Activated T-cell treated with anti-CD3 and anti-CD28 coated beads, Interleukin-2, amount 50 U/mL, for 24 hours (primary cell): Measurements from ENCODE around the gene COL24A1.
"Not testable (repeated sequence)": the region's sequence is repeated elsewhere in the genome, so short reads cannot be mapped to it uniquely, and the experiment has no call there.

ENCODE experiments used
- DNase-seq: peaks from one replicate; pipeline ENCODE4 v3.0.0-alpha.2; 2020
- H3K27ac Mint-ChIP-seq: 2 replicates; pipeline ENCODE4 v1.8.0; 2020; ENCODE audit warnings: mild to moderate bottlenecking, mixed read lengths
- H3K27me3 Mint-ChIP-seq: 2 replicates; pipeline ENCODE4 v1.8.0; 2020; ENCODE audit warnings: mixed read lengths
- H3K36me3 Mint-ChIP-seq: 2 replicates; pipeline ENCODE4 v1.8.0; 2020; ENCODE audit warnings: low read depth, mixed read lengths
- H3K4me1 Mint-ChIP-seq: 2 replicates; pipeline ENCODE4 v1.8.0; 2020; ENCODE audit warnings: low read depth, mixed read lengths
- H3K4me3 Mint-ChIP-seq: 2 replicates; pipeline ENCODE4 v1.8.0; 2020; ENCODE audit warnings: mild to moderate bottlenecking, moderate library complexity, mixed read lengths
- H3K9me3 Mint-ChIP-seq: 2 replicates; pipeline ENCODE4 v1.8.0; 2020; ENCODE audit warnings: mixed read lengths

The COL24A1 gene

DNA sequence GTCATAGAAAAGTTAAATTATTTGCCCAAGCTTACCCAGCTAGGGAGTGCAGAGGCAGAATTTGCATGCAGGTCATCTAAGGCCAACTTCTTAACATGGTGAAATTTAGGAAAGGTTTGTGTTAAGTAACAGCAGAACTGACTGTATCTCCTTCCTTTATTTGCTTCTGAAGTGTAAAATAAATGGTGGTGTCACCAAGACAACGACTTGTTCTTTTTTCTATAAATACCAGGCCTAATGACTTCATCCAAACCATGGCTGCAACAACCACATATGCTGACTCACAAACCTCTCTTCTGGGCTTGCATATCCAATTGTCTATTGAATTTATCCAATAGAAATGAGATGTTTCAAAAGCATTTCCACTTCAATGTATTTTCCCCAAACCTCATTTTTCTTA lies 19.1 kb downstream of the COL24A1 start:
- H3K4me3 Mint-ChIP-seq = no peak overlapping the region
- H3K9me3 Mint-ChIP-seq = no peaks in the 10 kb centered on the region
- no peaks in the 10 kb centered on the region for H3K4me1 Mint-ChIP-seq
- peaks cover 2% of the 10 kb centered on the region for H3K27me3 Mint-ChIP-seq
- H3K36me3 Mint-ChIP-seq = no peaks in the 10 kb centered on the region
- DNase-seq = no peak
- H3K27ac Mint-ChIP-seq = no peak overlapping the region

DNA sequence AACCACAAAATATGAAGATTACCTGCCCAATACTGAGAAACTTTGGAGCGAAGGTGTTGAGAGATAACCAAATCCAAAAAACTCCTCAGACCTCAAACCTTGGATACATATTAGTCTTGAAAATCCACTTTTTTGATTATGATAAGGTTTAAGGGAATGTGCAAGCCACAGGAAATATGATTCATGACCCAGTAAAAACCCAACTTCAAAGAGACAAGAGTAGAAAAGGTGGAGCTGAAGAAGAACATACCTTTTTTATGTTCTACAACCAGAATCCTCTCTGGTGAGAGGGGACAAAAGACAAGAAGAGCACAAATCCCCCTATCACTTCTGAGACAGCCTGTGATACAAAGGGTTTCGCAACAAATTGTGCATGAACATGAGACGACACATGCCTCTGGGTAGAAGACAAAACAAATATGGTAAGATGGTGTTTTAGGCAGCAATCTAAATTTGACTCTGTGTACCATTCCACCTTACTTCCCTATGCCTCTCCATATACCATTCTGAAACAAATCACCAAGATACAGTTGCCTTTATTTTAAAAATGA lies 37.3 kb downstream of the COL24A1 start:
- H3K4me1 Mint-ChIP-seq = peaks cover 4% of the 10 kb centered on the region
- H3K36me3 Mint-ChIP-seq = no peaks in the 10 kb centered on the region
- H3K27ac Mint-ChIP-seq = no peak overlapping the region
- no peak for DNase-seq
- H3K27me3 Mint-ChIP-seq = no peaks in the 10 kb centered on the region
- no peak overlapping the region for H3K4me3 Mint-ChIP-seq
- peaks cover 13% of the 10 kb centered on the region for H3K9me3 Mint-ChIP-seq

DNA sequence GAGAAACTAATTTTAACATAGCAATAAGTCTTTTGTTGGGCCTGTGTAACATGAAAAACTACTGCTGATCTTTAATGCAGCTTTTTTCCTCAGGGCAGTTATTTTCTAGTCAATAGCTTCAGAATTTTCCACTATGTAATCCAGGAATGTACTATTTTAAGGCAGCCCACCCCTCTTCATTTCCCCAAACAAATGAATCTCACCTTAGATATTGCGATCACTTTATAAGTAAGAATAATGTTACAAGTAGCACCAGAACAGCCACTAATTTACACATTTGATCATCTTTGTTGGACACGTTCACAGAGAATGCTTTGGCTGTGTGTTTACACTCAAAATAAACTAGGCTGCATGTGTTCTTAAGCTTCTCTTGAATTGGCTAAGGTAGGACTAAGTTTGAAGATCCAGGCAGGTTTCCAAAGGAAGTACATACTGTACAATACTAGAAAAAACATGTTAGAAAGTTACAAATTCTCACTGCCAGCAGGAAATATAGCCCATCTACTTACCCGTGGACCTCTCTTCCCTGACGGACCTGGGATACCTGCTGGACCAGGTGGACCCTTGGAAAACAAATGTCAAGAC lies 41.7 kb downstream of the COL24A1 start:
- no peak for DNase-seq
- H3K27ac Mint-ChIP-seq = no peak overlapping the region
- peaks cover 4% of the 10 kb centered on the region for H3K4me1 Mint-ChIP-seq
- no peak overlapping the region for H3K4me3 Mint-ChIP-seq
- no peaks in the 10 kb centered on the region for H3K36me3 Mint-ChIP-seq
- no peaks in the 10 kb centered on the region for H3K27me3 Mint-ChIP-seq
- peaks cover 11% of the 10 kb centered on the region for H3K9me3 Mint-ChIP-seq

DNA sequence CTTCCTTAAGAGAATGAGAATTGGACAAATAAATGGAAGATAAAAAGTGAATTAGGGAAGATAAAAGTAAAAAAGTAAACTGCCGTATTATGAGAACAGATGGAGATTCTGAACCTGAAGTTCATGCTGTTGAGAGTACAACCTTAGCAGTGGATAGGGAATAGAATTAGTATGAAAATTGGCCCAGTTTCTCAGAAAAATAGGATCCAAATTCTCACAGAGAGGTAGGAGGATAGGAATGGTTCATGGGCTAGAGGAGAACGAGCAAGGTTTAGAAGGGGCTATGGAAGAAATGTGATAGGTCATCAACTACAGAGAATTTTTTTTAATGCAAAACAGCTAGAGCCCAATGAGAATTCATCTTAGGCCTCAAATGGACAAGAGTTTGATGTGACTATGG lies 42.3 kb downstream of the COL24A1 start:
- Mint-ChIP-seq H3K4me3 (no peak overlapping the region), H3K9me3 (peaks cover 4% of the 10 kb centered on the region), H3K27ac (no peak overlapping the region), H3K4me1 (peaks cover 4% of the 10 kb centered on the region), H3K36me3 (no peaks in the 10 kb centered on the region), H3K27me3 (no peaks in the 10 kb centered on the region)
- no peak for DNase-seq

DNA sequence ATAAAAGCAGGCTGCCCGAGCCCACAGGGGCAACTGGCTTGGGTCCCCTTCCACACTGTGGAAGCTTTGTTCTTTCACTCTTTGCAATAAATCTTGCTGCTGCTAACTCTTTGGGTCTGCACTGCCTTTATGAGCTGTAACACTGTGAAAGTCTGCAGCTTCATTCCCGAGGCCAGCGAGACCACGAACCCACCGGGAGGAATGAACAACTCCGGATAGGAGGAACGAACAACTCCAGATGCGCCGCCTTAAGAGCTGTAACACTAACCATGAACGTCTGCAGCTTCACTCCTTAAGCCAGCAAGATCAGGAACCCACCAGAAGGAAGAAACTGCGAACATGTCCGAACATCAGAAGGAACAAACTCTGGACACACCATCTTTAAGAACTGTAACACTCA lies 45.0 kb downstream of the COL24A1 start:
- H3K36me3 Mint-ChIP-seq, H3K27ac Mint-ChIP-seq, H3K27me3 Mint-ChIP-seq, H3K9me3 Mint-ChIP-seq, H3K4me3 Mint-ChIP-seq, H3K4me1 Mint-ChIP-seq, DNase-seq: not testable (repeated sequence)

DNA sequence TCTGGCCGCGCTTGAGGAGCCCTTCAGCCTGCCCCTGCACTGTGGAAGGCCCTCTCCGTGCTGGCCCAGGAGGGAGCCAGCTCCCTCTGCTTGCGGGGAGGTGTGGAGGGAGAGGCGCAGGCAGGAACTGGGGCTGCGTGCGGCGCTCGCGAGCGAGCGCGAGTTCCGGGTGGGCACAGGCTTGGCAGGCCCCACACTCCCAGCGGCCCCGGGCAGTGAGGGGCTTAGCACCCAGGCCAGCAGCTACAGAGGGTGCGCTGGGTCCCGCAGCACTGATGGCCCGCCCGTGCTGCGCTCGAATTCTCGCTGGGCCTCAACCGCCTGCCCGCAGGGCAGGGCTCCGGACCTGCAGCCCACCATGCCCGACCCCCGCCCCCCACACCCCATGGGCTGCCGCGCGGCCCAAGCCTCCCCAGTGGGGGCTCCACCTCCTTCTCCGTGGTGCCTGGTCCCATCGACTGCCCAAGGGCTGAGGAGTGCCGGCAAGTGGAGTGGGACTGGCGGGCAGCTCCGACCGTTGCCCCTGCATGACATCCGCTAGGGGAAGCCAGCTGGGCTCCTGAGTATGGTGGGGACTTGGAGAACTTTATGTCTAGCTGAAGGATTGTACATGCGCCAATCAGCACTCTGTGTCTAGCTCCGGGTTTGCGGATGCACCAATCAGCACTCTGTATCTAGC lies 46.0 kb downstream of the COL24A1 start:
- no peak for DNase-seq
- no peaks in the 10 kb centered on the region for H3K4me1 Mint-ChIP-seq

DNA sequence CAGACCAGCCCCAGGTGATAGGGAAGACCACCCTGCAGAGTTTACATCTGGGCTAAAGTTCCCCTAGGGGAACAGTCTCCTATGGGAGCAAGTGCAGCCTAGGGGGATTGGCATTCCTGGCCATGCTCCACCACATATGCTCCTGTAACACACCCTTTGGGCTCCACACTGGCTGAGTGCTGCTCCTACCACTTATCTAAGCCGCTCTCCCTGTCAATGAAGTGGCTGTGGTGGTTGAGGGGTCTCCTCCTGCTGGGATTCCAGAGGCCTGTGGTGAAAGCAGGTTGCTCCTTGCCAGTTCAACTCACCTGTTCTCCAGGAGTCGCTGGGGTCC lies 51.1 kb downstream of the COL24A1 start:
- DNase-seq = no peak
- no peaks in the 10 kb centered on the region for H3K9me3 Mint-ChIP-seq

More for the DNA sequence above, 46.0 kb downstream of the COL24A1 start:
- H3K27me3 Mint-ChIP-seq = no peaks in the 10 kb centered on the region
- no peaks in the 10 kb centered on the region for H3K36me3 Mint-ChIP-seq
- H3K27ac Mint-ChIP-seq = no peak overlapping the region
- H3K9me3 Mint-ChIP-seq = no peaks in the 10 kb centered on the region
- no peak overlapping the region for H3K4me3 Mint-ChIP-seq

DNA sequence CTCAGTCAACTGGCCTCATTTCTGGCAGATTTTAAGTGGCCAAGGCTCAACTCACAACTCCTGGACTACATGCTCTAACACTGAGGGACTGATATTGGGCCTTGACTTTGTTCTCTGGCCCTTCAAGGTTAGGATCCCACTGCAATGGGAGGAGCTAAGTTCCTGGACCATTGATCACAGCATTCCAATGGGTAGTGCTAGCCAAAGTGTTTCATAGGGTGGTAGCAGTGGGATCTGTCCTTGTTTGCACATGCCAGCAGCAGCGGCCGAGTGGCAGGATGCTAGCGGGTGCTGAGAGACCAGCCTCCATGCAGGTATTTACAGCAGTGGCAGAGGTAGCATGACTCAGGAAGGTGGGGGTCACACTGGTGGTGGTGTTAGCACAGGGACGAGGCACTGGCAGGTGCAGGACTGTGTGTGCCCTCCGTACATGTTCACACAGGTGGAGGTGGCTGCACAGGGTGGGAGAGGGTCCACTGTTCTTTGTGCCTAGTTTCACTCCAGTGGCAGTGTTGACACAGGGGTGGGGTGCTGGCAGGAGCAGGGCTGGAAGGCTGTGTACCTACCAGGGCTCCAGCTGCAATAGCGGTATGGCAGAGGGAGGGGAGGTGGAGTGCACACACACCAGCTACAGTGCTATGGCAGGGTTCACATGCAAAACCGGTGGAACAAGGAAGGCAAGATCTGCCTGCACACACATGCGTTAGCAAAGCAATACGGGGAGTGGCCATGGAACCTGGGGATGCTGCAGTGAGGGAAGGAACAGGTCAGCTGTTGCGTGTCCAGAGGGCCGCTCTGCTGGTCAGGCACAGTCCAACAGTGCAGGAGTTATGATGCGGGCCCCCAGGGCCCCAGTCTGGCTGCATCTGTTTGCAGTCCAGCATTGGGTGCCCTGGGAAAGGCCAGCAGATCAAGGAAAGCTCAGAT lies 51.7 kb downstream of the COL24A1 start:
- no peak for DNase-seq
- H3K4me1 Mint-ChIP-seq = no peaks in the 10 kb centered on the region

More for the DNA sequence above, 51.1 kb downstream of the COL24A1 start:
- Mint-ChIP-seq H3K27ac (no peak overlapping the region), H3K4me1 (no peaks in the 10 kb centered on the region), H3K4me3 (no peak overlapping the region), H3K36me3 (no peaks in the 10 kb centered on the region), H3K27me3 (no peaks in the 10 kb centered on the region)

DNA sequence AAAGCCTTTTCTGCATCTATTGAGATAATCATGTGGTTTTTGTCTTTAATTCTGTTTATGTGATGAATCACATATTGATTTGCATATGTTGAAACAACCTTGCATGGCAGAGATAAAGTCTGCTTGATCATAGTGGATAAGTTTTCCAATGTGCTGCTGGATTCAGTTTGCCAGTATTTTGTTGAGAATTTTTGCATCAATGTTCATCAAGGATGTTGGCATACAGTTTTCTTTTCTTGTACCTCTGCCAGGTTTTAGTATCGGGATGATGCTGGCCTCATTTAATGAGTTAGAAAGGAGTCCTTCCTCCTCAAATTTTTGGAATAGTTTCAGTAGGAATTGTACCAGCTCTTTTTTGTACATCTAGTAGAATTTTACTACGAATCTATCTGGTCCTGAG lies 55.0 kb downstream of the COL24A1 start:
- H3K4me1 Mint-ChIP-seq = no peaks in the 10 kb centered on the region
- H3K27me3 Mint-ChIP-seq = no peaks in the 10 kb centered on the region
- H3K9me3 Mint-ChIP-seq = no peaks in the 10 kb centered on the region
- no peak overlapping the region for H3K4me3 Mint-ChIP-seq
- H3K36me3 Mint-ChIP-seq = no peaks in the 10 kb centered on the region
- no peak overlapping the region for H3K27ac Mint-ChIP-seq
- DNase-seq = no peak

More for the DNA sequence above, 51.7 kb downstream of the COL24A1 start:
- H3K36me3 Mint-ChIP-seq = no peaks in the 10 kb centered on the region
- no peak overlapping the region for H3K27ac Mint-ChIP-seq
- no peaks in the 10 kb centered on the region for H3K27me3 Mint-ChIP-seq
- H3K4me3 Mint-ChIP-seq = no peak overlapping the region
- no peaks in the 10 kb centered on the region for H3K9me3 Mint-ChIP-seq

DNA sequence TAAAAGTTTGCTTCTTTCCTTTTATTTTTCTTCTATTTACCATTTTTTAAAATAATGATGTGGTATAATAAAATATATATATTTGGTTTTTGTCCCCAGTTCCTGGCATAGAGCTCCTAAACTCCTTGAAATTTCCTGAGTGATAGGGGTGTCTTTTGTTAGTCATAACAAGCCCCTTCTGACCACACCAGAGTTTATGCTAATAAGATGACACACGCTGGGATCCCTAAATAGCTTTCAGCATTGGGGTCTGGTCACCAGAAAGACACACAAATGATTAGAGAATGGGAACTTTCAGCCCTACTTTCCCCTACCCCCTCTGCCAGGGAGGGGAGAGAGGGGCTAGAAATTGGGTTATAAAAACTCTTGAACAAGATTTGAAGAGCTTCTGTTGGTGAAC lies 56.2 kb downstream of the COL24A1 start:
- no peaks in the 10 kb centered on the region for H3K27me3 Mint-ChIP-seq
- DNase-seq = no peak
- no peaks in the 10 kb centered on the region for H3K36me3 Mint-ChIP-seq
- H3K4me1 Mint-ChIP-seq = no peaks in the 10 kb centered on the region
- no peak overlapping the region for H3K4me3 Mint-ChIP-seq
- H3K27ac Mint-ChIP-seq = no peak overlapping the region
- no peaks in the 10 kb centered on the region for H3K9me3 Mint-ChIP-seq

DNA sequence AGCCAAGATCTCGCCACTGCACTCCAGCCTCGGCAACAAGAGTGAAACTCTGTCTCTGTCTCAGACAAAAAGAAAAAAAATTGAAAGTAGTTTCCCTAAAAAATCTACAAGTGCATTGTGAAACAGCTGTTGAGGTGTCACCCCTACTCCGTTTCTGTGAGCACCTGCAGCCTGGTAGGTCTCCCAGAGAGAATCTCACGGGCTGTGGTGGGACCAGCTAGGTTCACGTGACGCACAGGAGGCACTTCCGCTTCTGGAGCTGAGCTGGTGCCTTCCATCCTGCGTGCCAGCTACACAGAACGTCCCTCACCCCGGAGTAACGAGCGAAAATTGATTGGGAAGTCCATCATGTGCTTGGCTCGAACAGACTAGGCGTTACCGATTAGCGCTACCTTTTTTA lies 66.8 kb downstream of the COL24A1 start:
- H3K36me3 Mint-ChIP-seq = no peaks in the 10 kb centered on the region
- H3K4me1 Mint-ChIP-seq = peaks cover 2% of the 10 kb centered on the region
- H3K27me3 Mint-ChIP-seq = no peaks in the 10 kb centered on the region
- H3K9me3 Mint-ChIP-seq = peaks cover 2% of the 10 kb centered on the region
- DNase-seq = no peak
- no peak overlapping the region for H3K4me3 Mint-ChIP-seq
- no peak overlapping the region for H3K27ac Mint-ChIP-seq

DNA sequence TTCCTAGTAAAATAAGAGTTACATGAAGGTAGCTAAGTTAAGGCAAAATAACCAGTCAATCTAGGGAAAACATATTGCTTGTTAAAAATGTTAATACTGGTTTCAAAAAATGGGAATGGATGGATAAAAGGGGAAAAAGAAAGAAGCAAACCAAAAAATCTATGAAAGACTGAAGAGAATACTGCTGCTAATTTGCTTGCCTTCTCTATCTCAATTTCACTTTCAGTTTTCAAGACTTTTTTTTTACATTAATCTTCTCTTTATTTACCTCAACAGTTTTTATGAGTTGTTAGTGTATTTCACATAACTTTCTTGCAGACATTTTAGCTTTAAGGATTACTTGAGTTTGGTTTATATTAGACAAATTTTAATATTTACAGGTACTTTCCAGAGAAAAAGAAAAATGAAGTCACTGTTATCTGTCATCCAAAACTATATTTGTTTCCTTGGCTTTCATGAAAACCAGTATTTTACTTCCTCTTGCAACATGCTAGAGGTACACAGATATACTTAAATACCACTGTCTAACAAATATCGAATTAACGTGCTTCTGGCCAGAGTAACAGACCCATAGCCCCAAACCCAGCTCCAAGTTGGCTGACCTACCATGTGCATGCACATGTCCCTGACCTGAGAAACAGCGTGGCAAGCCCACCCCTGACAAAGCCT lies 70.7 kb downstream of the COL24A1 start:
- Mint-ChIP-seq H3K36me3 (no peaks in the 10 kb centered on the region), H3K27ac (no peak overlapping the region), H3K9me3 (no peaks in the 10 kb centered on the region), H3K4me1 (peaks cover 2% of the 10 kb centered on the region), H3K27me3 (no peaks in the 10 kb centered on the region), H3K4me3 (no peak overlapping the region)
- no peak for DNase-seq

DNA sequence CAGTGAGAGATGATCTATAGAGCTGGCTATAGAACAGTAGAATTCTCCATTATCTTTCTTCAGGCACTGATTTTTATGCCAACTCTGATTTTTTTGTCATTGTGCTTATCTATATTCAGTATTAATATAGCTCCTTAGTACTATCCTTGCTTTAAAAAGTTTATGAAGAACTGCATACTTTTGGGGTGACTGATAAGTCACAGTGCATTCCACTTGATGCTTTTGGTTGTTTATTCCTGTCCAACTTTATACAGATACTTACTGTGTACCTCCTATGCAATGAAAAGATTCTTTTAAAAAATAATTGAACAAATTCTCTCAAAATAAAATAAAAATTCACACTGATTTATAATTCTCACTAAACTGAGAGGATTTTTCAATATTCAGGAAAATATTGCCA lies 71.6 kb downstream of the COL24A1 start:
- no peak for DNase-seq
- Mint-ChIP-seq H3K4me1 (peaks cover 2% of the 10 kb centered on the region), H3K9me3 (no peaks in the 10 kb centered on the region)

DNA sequence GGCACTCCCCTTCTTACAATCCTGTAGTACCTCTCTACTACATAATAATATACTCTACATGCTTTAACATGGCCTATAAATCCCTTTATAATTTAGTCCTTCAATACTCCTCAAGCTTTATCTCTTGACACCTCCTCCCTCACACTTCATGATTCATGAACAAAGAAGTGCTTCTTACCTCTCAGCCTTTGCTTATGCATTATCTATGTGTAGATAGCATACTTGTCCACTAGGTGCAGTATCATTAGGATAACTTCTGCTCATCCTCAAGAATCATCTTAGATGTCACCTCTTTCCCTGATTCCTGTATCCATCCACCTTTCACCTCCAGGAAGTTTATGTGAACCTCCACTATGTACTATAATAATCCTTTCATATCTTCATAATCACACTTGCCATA lies 74.4 kb downstream of the COL24A1 start:
- Mint-ChIP-seq H3K27ac (no peak overlapping the region), H3K9me3 (peaks cover 7% of the 10 kb centered on the region), H3K4me3 (no peak overlapping the region), H3K27me3 (no peaks in the 10 kb centered on the region), H3K4me1 (peaks cover 2% of the 10 kb centered on the region), H3K36me3 (no peaks in the 10 kb centered on the region)
- DNase-seq = no peak

More for the DNA sequence above, 71.6 kb downstream of the COL24A1 start:
- Mint-ChIP-seq H3K4me3 (no peak overlapping the region), H3K36me3 (no peaks in the 10 kb centered on the region), H3K27ac (no peak overlapping the region), H3K27me3 (no peaks in the 10 kb centered on the region)
